H1 (cell line): ENCODE measurements around the gene CAMTA1. TPM values are rescaled to one million over a fixed set of nuclear protein-coding genes. Genes with fewer than 3 reads are reported as not detected.

Experiments
- CBX8 ChIP-seq: fragments of 300-800, 300-1000 bp; sonication (generic); IDR thresholded peaks from 2 replicates; pipeline ENCODE4 v1.7.1; 2016; ENCODE audit warnings: low read depth, low read length, borderline replicate concordance
- CTCF ChIP-seq, 3 experiments: IDR thresholded peaks; 1 replicate in 2 of 3; 2 replicates in 1 of 3; pipeline versions ENCODE4 v1.5.1 to v1.6.1; 2011; ENCODE audit warnings: low read length in 3 of 3, mild to moderate bottlenecking in 3 of 3, inconsistent platforms in 2 of 3, low read depth in 1 of 3, moderate library complexity in 1 of 3; ENCODE audit not compliant: insufficient read depth in 1 of 3; ENCODE audit errors: control extremely low read depth in 1 of 3
- GABPA ChIP-seq: IDR thresholded peaks from 2 replicates; pipeline ENCODE4 v1.6.1; 2011; ENCODE audit warnings: mild to moderate bottlenecking, low read length, moderate library complexity, borderline replicate concordance; ENCODE audit not compliant: insufficient read depth
- KDM1A ChIP-seq: fragments of 200-600, 300-600 bp; sonication (generic); IDR thresholded peaks from 2 replicates; pipeline ENCODE4 v1.7.1; 2016; ENCODE audit warnings: mild to moderate bottlenecking, low read length, borderline replicate concordance
- NRF1 ChIP-seq: IDR thresholded peaks from 2 replicates; pipeline ENCODE4 v1.6.1; 2011; ENCODE audit warnings: mild to moderate bottlenecking, low read depth, low read length, improper control_type of control experiment
- RFX5 ChIP-seq: IDR thresholded peaks from 2 replicates; pipeline ENCODE4 v1.6.1; 2011; ENCODE audit warnings: low read depth, low read length, improper control_type of control experiment, borderline replicate concordance
- SIX5 ChIP-seq: IDR thresholded peaks from 2 replicates; pipeline ENCODE4 v1.6.1; 2011; ENCODE audit warnings: mild to moderate bottlenecking, low read depth, low read length
- polyA plus RNA-seq, 7 experiments: library from polyadenylated mRNA; depleted of rRNA in 3 of 7; stranded (reverse) in 5 of 7; unstranded in 2 of 7; fragments of >200 nt in 5 of 7; fragments of 200-250 nt in 2 of 7; gene quantifications; 1 replicate in 5 of 7; 2 replicates in 1 of 7; 4 replicates in 1 of 7; pipeline versions ENCODE4 v1.2.1 to v1.2.3, GENCODE V29; 2011 to 2013; ENCODE audit warnings: missing spikeins in 2 of 7, mixed read lengths in 2 of 7
- total RNA-seq: library from RNA; stranded (reverse); fragmentation: NEBNext Ultra II Directional; extraction: Animal tissue kit (Norgen Biotek cat#: 25700); gene quantifications from 2 replicates; pipeline ENCODE4 v1.2.1, GENCODE V29; 2021

CAMTA1 gene
- total and polyA plus RNA-seq, 2 of the 8 experiments (the other 6 are each of a cell fraction or from before 2014, with no cell fraction given) = 65.0 to 119 TPM

GRCh38 chr1:6911021-6911941 is 126.0 kb downstream of the CAMTA1 start (continued):
- no peak for TF ChIP-seq KDM1A
- TF ChIP-seq RFX5 = no peak
- TF ChIP-seq CTCF (IDR thresholded peaks at IDR 0.05; ENCODE audit: control extremely low read depth in 1 of 3, insufficient read depth in 1 of 3, low read depth in 1 of 3, low read length in 3 of 3) = no peak
- no peak for TF ChIP-seq SIX5
- TF ChIP-seq NRF1 = no peak
- TF ChIP-seq CBX8 = no peak
- no peak for TF ChIP-seq GABPA
